Colonic mucosa (tissue), 4 donors: ENCODE data around the gene CPAMD8. TPM values are rescaled to one million over a fixed set of nuclear protein-coding genes. Genes with fewer than 3 reads are reported as not detected.

ENCODE experiments used
- DNase-seq: peaks from one replicate; pipeline ENCODE4 v3.0.0-alpha.2; 2020
- H3K27ac ChIP-seq: fragments of 200-600 bp; one replicate; pipeline ENCODE4 v1.8.0; 2021
- H3K27me3 ChIP-seq: fragments of 200-600 bp; one replicate; pipeline ENCODE4 v1.8.0; 2021
- H3K36me3 ChIP-seq: fragments of 200-600 bp; one replicate; pipeline ENCODE4 v1.8.0; 2021
- H3K4me1 ChIP-seq: fragments of 200-600 bp; one replicate; pipeline ENCODE4 v1.8.0; 2021; ENCODE audit warnings: mild to moderate bottlenecking
- H3K4me3 ChIP-seq: fragments of 200-600 bp; one replicate; pipeline ENCODE4 v1.8.0; 2021
- H3K9ac ChIP-seq, 2 donors: one replicate each; pipeline ENCODE4 v1.7.0; 2013; ENCODE audit warnings: control low read depth in 2 of 2, low read depth in 2 of 2, low read length in 2 of 2
- H3K9me3 ChIP-seq: fragments of 200-600 bp; one replicate; pipeline ENCODE4 v1.8.0; 2021
- CTCF ChIP-seq: fragments of 200-600 bp; IDR thresholded peaks from one replicate; pipeline ENCODE4 v1.8.0; 2022; ENCODE audit warnings: antibody characterized with exemption, mild to moderate bottlenecking
- intact Hi-C: fragments of 100-400 bp; cut with DNase I; formaldehyde crosslinking; loops from one replicate; pipeline ENCODE4 v1.14.1; 2022
- total RNA-seq, 2 donors: library from RNA; stranded (reverse); fragmentation: NEBNext Ultra II Directional in 1 of 2; extraction: Animal tissue kit (Norgen Biotek cat#: 25700) in 1 of 2; gene quantifications; one replicate each; pipeline ENCODE4 v1.2.1, GENCODE V29; 2021
- donor health status: healthy.
- donor health status: DM: no; HTN: no; CAD: no.
- donor health status: DM: no; HTN: no; CAD: no.

CPAMD8 gene
- total RNA-seq, 2 donors from 2014 or later, result 1.8 to 3.5 TPM

GRCh38 chr19:16887353-16888265, 139.0 kb downstream of the CPAMD8 start:
- Histone ChIP-seq H3K9ac (no peak overlapping the region), H3K4me3 (no peak overlapping the region), H3K9me3 (no peaks in the 10 kb centered on the region), H3K4me1 (no peaks in the 10 kb centered on the region), H3K27me3 (no peaks in the 10 kb centered on the region), H3K36me3 (no peaks in the 10 kb centered on the region), H3K27ac (no peak overlapping the region)
- no peak for DNase-seq
- intact Hi-C loops, result no loop called here
- TF ChIP-seq CTCF, result no peak

- Histone ChIP-seq H3K36me3 (no peaks in the 10 kb centered on the region), H3K9ac (no peak overlapping the region), H3K9me3 (no peaks in the 10 kb centered on the region), H3K27ac (no peak overlapping the region), H3K27me3 (no peaks in the 10 kb centered on the region), H3K4me3 (no peak overlapping the region), H3K4me1 (no peaks in the 10 kb centered on the region)
- no peak for DNase-seq
- intact Hi-C loops, result no loop called here
- TF ChIP-seq CTCF, result no peak
Measured at GRCh38 chr19:16886305-16886880, 140.2 kb downstream of the CPAMD8 start.

GRCh38 chr19:16885166-16885565, 141.4 kb downstream of the CPAMD8 start:
- no peaks in the 10 kb centered on the region for H3K4me1 ChIP-seq
- no peak for TF ChIP-seq CTCF
- H3K4me3 ChIP-seq, result no peak overlapping the region
- no peaks in the 10 kb centered on the region for H3K27me3 ChIP-seq
- DNase-seq, result no peak
- H3K9me3 ChIP-seq, result no peaks in the 10 kb centered on the region
- no peaks in the 10 kb centered on the region for H3K36me3 ChIP-seq
- H3K27ac ChIP-seq, result no peak overlapping the region
- no peak overlapping the region for H3K9ac ChIP-seq
- intact Hi-C loops, result no loop called here

GRCh38 chr19:16883522-16883921, 143.1 kb downstream of the CPAMD8 start:
- peaks cover 4% of the 10 kb centered on the region for H3K36me3 ChIP-seq
- intact Hi-C loops, result no loop called here
- no peaks in the 10 kb centered on the region for H3K27me3 ChIP-seq
- H3K9ac ChIP-seq, result no peak overlapping the region
- TF ChIP-seq CTCF, result no peak
- no peak overlapping the region for H3K27ac ChIP-seq
- DNase-seq, result no peak
- no peaks in the 10 kb centered on the region for H3K9me3 ChIP-seq
- no peak overlapping the region for H3K4me3 ChIP-seq
- H3K4me1 ChIP-seq, result no peaks in the 10 kb centered on the region

GRCh38 chr19:16882146-16882545, 144.5 kb downstream of the CPAMD8 start:
- Histone ChIP-seq H3K4me3 (no peak overlapping the region), H3K36me3 (peaks cover 8% of the 10 kb centered on the region), H3K9ac (no peak overlapping the region), H3K27ac (no peak overlapping the region), H3K4me1 (no peaks in the 10 kb centered on the region), H3K27me3 (no peaks in the 10 kb centered on the region), H3K9me3 (no peaks in the 10 kb centered on the region)
- DNase-seq, result no peak
- intact Hi-C loops, result no loop called here
- TF ChIP-seq CTCF, result no peak
